ENCODE results near the gene GEMIN4. TPM values are rescaled to one million over a fixed set of nuclear protein-coding genes. Genes with fewer than 3 reads are reported as not detected.

The GEMIN4 gene
- total and polyA plus RNA-seq, 2 experiments from 2014 or later, result 14.1 to 45.0 TPM

DNA sequence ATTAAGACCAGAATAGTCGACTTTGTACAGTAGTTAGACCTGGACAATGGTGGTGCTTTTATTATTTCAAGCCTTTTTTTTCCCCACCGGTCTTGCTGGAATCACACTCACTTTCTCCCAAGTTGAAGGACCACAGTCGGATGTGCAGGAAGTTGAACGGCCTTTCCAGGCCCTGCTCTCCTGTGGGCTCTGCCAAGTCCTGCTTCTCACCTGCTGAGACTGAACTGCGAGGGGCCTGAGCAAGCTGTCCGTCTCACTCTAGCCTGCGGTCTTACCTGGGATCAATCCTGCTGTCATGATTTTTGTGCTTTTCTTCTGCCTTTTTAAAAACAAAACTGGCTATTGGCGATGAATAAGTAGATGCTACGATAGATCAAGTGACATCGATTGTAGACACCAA is 18.3 kb downstream of the GEMIN4 start:
- peak overlapping the region; percentile 87 for H3K4me3 ChIP-seq
- H2AFZ ChIP-seq, result no peak overlapping the region
- Mint-ChIP-seq H3K9me3 (no peaks in the 10 kb centered on the region; the same call in 2 of the 3 replicates), H3K4me1 (peaks cover 16% of the 10 kb centered on the region), H3K4me3 (peak overlapping the region; percentile 92), H3K36me3 (ENCODE audit: low read depth) (peaks cover 56% of the 10 kb centered on the region), H3K27ac (no peak overlapping the region), H3K27me3 (ENCODE audit: insufficient read depth, low read depth, poor library complexity) (peaks cover 17% of the 10 kb centered on the region)
- no peak overlapping the region for H3K27ac ChIP-seq (ENCODE audit: low read depth)
- ATAC-seq, result no peak
- peaks cover 13% of the 10 kb centered on the region for H3K4me1 ChIP-seq (ENCODE audit: insufficient read depth)
- H3K4me2 ChIP-seq, result peak overlapping the region; percentile 95
- TF ChIP-seq POLR2AphosphoS5 (IDR thresholded peaks at IDR 0.05; ENCODE audit: low read depth), result no peak
- TF ChIP-seq STAT1 (IDR thresholded peaks at IDR 0.05; ENCODE audit: unreplicated experiment), result no peak
- no peak for TF ChIP-seq ZNF114 (CRISPR knock-in tag; IDR thresholded peaks at IDR 0.05)
- TF ChIP-seq ZNF462 (CRISPR knock-in tag; IDR thresholded peaks at IDR 0.05), result no peak
- no peak for TF ChIP-seq CREB1 (CRISPR knock-in tag; IDR thresholded peaks at IDR 0.05; ENCODE audit: low read depth)
- TF ChIP-seq JUNB (IDR thresholded peaks at IDR 0.05; ENCODE audit: unreplicated experiment), result no peak
- TF ChIP-seq, protein P1, sequence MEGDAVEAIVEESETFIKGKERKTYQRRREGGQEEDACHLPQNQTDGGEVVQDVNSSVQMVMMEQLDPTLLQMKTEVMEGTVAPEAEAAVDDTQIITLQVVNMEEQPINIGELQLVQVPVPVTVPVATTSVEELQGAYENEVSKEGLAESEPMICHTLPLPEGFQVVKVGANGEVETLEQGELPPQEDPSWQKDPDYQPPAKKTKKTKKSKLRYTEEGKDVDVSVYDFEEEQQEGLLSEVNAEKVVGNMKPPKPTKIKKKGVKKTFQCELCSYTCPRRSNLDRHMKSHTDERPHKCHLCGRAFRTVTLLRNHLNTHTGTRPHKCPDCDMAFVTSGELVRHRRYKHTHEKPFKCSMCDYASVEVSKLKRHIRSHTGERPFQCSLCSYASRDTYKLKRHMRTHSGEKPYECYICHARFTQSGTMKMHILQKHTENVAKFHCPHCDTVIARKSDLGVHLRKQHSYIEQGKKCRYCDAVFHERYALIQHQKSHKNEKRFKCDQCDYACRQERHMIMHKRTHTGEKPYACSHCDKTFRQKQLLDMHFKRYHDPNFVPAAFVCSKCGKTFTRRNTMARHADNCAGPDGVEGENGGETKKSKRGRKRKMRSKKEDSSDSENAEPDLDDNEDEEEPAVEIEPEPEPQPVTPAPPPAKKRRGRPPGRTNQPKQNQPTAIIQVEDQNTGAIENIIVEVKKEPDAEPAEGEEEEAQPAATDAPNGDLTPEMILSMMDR (conservative IDR thresholded peaks at IDR 0.05; ENCODE audit: low read depth in 2 of 2), result no peak
- no peak for TF ChIP-seq EZH2phosphoT487 (IDR thresholded peaks at IDR 0.05; ENCODE audit: unreplicated experiment)
- TF ChIP-seq ZNF331 (CRISPR knock-in tag; IDR thresholded peaks at IDR 0.05; ENCODE audit: low read depth), result no peak
- DNase-seq (ENCODE audit: low spot score), result no peak
- H3K9me2 ChIP-seq (ENCODE audit: insufficient read depth), result no peaks in the 10 kb centered on the region
- H3F3A ChIP-seq (replicated peaks; ENCODE audit: low read depth), result 0 out of 2 replicates have a peak, but pooled peaks cover 9% of the 10 kb centered on the region
- H3K79me2 ChIP-seq (replicated peaks; ENCODE audit: insufficient read depth), result peaks cover 38% of the 10 kb centered on the region
- peaks cover 7% of the 10 kb centered on the region; the same call in 1 of the 2 replicates for H3K27me3 ChIP-seq (ENCODE audit: insufficient read depth)
- H3K36me3 ChIP-seq (ENCODE audit: insufficient read depth), result peaks cover 6% of the 10 kb centered on the region; the same call in 1 of the 2 replicates
- H4K20me1 ChIP-seq (replicated peaks; ENCODE audit: insufficient read depth), result peaks cover 25% of the 10 kb centered on the region
